A673 (cell line): Measurements from ENCODE around the gene CDA.

Experiments used
- EZH2 ChIP-seq: fragments of 200-600 bp; sonication (generic); IDR thresholded peaks from 2 replicates; pipeline ENCODE4 v1.6.1; 2017; ENCODE audit warnings: borderline replicate concordance, low read depth, mild to moderate bottlenecking, mixed read lengths, antibody characterized with exemption, low read length; ENCODE audit not compliant: poor library complexity, severe bottlenecking
- TF ChIP-seq, protein P1 (sequence below): fragments of 300-800, 200-600 bp; sonication (generic); conservative IDR thresholded peaks from 2 replicates; pipeline ENCODE4 v1.5.1; 2017; ENCODE audit warnings: low read depth, mild to moderate bottlenecking, antibody characterized with exemption, low read length, moderate library complexity, mixed read lengths

DNA sequence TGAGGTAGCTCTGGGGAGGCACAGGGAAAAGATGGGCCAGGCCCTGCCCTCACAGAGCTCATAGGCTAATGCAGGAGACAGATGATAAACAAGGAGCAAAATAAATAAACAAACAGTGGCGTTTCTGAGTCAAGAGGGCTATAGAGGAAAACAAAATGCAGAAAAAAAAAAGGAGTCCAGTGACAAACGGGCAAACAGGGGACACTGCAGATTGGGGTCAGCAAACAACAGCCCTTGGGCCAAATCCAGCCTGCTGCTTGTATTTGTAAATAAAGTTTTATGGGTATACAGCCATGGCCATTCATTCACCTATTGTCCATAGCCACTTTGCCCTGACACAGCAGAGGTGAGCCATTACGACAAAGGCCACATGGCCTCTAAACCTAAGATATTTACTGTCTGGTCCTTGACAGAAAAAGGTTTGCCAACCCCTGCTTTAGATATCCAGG is 25.3 kb downstream of the CDA start:
- TF ChIP-seq, protein P1, sequence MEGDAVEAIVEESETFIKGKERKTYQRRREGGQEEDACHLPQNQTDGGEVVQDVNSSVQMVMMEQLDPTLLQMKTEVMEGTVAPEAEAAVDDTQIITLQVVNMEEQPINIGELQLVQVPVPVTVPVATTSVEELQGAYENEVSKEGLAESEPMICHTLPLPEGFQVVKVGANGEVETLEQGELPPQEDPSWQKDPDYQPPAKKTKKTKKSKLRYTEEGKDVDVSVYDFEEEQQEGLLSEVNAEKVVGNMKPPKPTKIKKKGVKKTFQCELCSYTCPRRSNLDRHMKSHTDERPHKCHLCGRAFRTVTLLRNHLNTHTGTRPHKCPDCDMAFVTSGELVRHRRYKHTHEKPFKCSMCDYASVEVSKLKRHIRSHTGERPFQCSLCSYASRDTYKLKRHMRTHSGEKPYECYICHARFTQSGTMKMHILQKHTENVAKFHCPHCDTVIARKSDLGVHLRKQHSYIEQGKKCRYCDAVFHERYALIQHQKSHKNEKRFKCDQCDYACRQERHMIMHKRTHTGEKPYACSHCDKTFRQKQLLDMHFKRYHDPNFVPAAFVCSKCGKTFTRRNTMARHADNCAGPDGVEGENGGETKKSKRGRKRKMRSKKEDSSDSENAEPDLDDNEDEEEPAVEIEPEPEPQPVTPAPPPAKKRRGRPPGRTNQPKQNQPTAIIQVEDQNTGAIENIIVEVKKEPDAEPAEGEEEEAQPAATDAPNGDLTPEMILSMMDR, result no peak
- no peak for TF ChIP-seq EZH2
